ENCODE measurements around the gene SQSTM1. TPM values are rescaled to one million over a fixed set of nuclear protein-coding genes. Genes with fewer than 3 reads are reported as not detected.
A peak's percentile ranks its signal among the peaks of the same experiment; 100 is the strongest.

SQSTM1 gene
- total and polyA plus RNA-seq, 2 of the 8 experiments (the other 6 are each of a cell fraction or from before 2014, with no cell fraction given): 78.6 to 110 TPM

GRCh38 chr5:179867476-179867875 lies 46.8 kb downstream of the SQSTM1 start:
- no peak overlapping the region for H4K91ac ChIP-seq (replicated peaks; ENCODE audit: insufficient read length, low read length)
- no peak overlapping the region for H3K9ac ChIP-seq (replicated peaks in 1 of 4; ENCODE audit: extremely low read depth in 1 of 4, low read depth in 3 of 4, low read length in 3 of 4)
- H2BK5ac ChIP-seq (ENCODE audit: low read depth, low read length): peak overlapping the region; percentile 30; the same call in 1 of the 2 replicates
- H2BK120ac ChIP-seq (replicated peaks; ENCODE audit: low read depth, low read length): no peak overlapping the region
- no peaks in the 10 kb centered on the region; a peak in 1 of 7 replicates for H3K4me1 ChIP-seq (replicated peaks in 1 of 4; ENCODE audit: control insufficient read depth in 3 of 4, insufficient read depth in 4 of 4, low read length in 3 of 4)
- CTCF ChIA-PET (ENCODE audit: partially characterized antibody): interaction anchor here (1.0 to 8.0 kb wide), 8 partner anchors 11 to 48 kb away, joined by 3 to 67 read pairs (median 5); partner anchors contain the start of genes MRNIP and TBC1D9B
- no peak overlapping the region for H2BK12ac ChIP-seq (ENCODE audit: low read depth, low read length)
- H4K20me1 ChIP-seq (replicated peaks in 1 of 2; ENCODE audit: control insufficient read depth in 1 of 2, insufficient read depth in 2 of 2, low read length in 2 of 2): peaks cover 0 to 5% of the 10 kb centered on the region in 2 experiments
- 0 out of 4 replicates have a peak, but pooled peaks cover 0 to under 1% of the 10 kb centered on the region in 2 experiments for H3K9me3 ChIP-seq (ENCODE audit: insufficient read depth in 2 of 2, low read depth in 1 of 2, low read length in 1 of 2)
- H3K27me3 ChIP-seq (replicated peaks in 1 of 4; ENCODE audit: control insufficient read depth in 3 of 4, extremely low read depth in 1 of 4, insufficient read depth in 3 of 4, low read length in 3 of 4): no peaks in the 10 kb centered on the region
- H3K79me2 ChIP-seq (ENCODE audit: control insufficient read depth in 1 of 2, insufficient read depth in 2 of 2, low read length in 2 of 2): no peaks in the 10 kb centered on the region
- FAIRE-seq (no peak), DNase-seq (ENCODE audit: low read depth in 1 of 2, low spot score in 2 of 2) (no peak)
- no peak overlapping the region for H2AK5ac ChIP-seq (ENCODE audit: low read depth, low read length)
- peaks cover 3 to 25% (median 11%) of the 10 kb centered on the region in 4 experiments; a peak in 6 of 8 replicates for H3K36me3 ChIP-seq (ENCODE audit: control insufficient read depth in 2 of 4, insufficient read depth in 4 of 4, low read length in 3 of 4)
- H4K5ac ChIP-seq (ENCODE audit: insufficient read length, low read depth, low read length): no peak overlapping the region
- no peak overlapping the region for H3K23ac ChIP-seq (ENCODE audit: insufficient read length)
- no peak overlapping the region for H2BK20ac ChIP-seq (ENCODE audit: low read length)
- no peak overlapping the region for H3K14ac ChIP-seq (ENCODE audit: insufficient read length)
- no peaks in the 10 kb centered on the region for H3K79me1 ChIP-seq (ENCODE audit: low read depth, low read length)
- no peak overlapping the region for H3K27ac ChIP-seq (ENCODE audit: low read depth, low read length)
- 84% methylated on average over 11 of the region's 11 CpGs; no CpG with 5 or more reads in 1 of the 2 experiments for WGBS, 2 experiments (ENCODE audit: extremely low coverage in 1 of 2, insufficient coverage in 1 of 2, insufficient read length in 1 of 2, insufficient replicate concordance in 2 of 2, low coverage in 1 of 2, low lambda C conversion rate in 2 of 2, missing lambda C conversion rate in 1 of 2)
- H3K4ac ChIP-seq (replicated peaks; ENCODE audit: insufficient read length, low read depth, low read length): no peak overlapping the region
- H3K4me3 ChIP-seq (ENCODE audit: extremely low read depth in 1 of 4, insufficient read depth in 2 of 4, low read depth in 3 of 4, low read length in 4 of 4): no peak overlapping the region
- no peak overlapping the region for H2AFZ ChIP-seq (ENCODE audit: low read length)
- POLR2A ChIA-PET (ENCODE audit: partially characterized antibody): interaction anchor here (0.5 to 1.5 kb wide), 4 partner anchors 7 to 505 kb away, joined by 3 to 6 read pairs (median 4); no protein-coding TSS in a partner anchor
- H4K8ac ChIP-seq (ENCODE audit: extremely low read depth, insufficient read depth, low read length): no peak overlapping the region
- H3K18ac ChIP-seq (ENCODE audit: extremely low read depth, low read length): no peak overlapping the region; the same call in 1 of the 2 replicates
- H3K56ac ChIP-seq (replicated peaks; ENCODE audit: insufficient read length, low read depth, low read length): no peak overlapping the region
- no peak overlapping the region for H3K4me2 ChIP-seq (ENCODE audit: insufficient read depth in 1 of 2, low read depth in 2 of 2, low read length in 2 of 2)
- H3K23me2 ChIP-seq (ENCODE audit: low read depth, low read length): no peaks in the 10 kb centered on the region
- H2BK15ac ChIP-seq (ENCODE audit: low read length): no peak overlapping the region
- TF ChIP-seq JUND (IDR thresholded peaks at IDR 0.05; ENCODE audit: low read length) (no peak), SUZ12 (IDR thresholded peaks at IDR 0.05; ENCODE audit: low read length) (no peak), NANOG (IDR thresholded peaks at IDR 0.05; ENCODE audit: insufficient read depth, low read depth, low read length, poor library complexity, severe bottlenecking) (no peak), RAD21 (IDR thresholded peaks at IDR 0.05 in 1 of 2, conservative IDR thresholded peaks at IDR 0.05 in 1 of 2; ENCODE audit: low read depth in 2 of 2, low read length in 2 of 2) (no peak), GABPA (IDR thresholded peaks at IDR 0.05; ENCODE audit: borderline replicate concordance, insufficient read depth, low read length) (no peak), BRCA1 (IDR thresholded peaks at IDR 0.05; ENCODE audit: low read depth, low read length) (no peak), JUN (IDR thresholded peaks at IDR 0.05; ENCODE audit: low read depth, low read length) (no peak), RFX5 (IDR thresholded peaks at IDR 0.05; ENCODE audit: borderline replicate concordance, low read depth, low read length) (no peak), TEAD4 (IDR thresholded peaks at IDR 0.05; ENCODE audit: low read depth, low read length) (no peak), BACH1 (IDR thresholded peaks at IDR 0.05; ENCODE audit: low read length) (no peak), SRF (IDR thresholded peaks at IDR 0.05; ENCODE audit: low read depth, low read length) (no peak), RNF2 (IDR thresholded peaks at IDR 0.05; ENCODE audit: borderline replicate concordance, low read depth, low read length, missing control alignments, poor library complexity, severe bottlenecking) (no peak), BCL11A (IDR thresholded peaks at IDR 0.05; ENCODE audit: low read depth in 2 of 2, low read length in 2 of 2) (no peak), ASH2L (IDR thresholded peaks at IDR 0.05; ENCODE audit: low read length) (no peak)

Measured in H1 (cell line).